ENCODE data around the gene LBP. TPM values are rescaled to one million over a fixed set of nuclear protein-coding genes. Genes with fewer than 3 reads are reported as not detected.
"Not testable (repeated sequence)": the region's sequence is repeated elsewhere in the genome, so short reads cannot be mapped to it uniquely, and the experiment has no call there.

LBP gene
- total RNA-seq, 5 donors from 2014 or later (not counting 1 experiment from before 2014, with no cell fraction given), result 0.32 TPM; not detected in 4

DNA sequence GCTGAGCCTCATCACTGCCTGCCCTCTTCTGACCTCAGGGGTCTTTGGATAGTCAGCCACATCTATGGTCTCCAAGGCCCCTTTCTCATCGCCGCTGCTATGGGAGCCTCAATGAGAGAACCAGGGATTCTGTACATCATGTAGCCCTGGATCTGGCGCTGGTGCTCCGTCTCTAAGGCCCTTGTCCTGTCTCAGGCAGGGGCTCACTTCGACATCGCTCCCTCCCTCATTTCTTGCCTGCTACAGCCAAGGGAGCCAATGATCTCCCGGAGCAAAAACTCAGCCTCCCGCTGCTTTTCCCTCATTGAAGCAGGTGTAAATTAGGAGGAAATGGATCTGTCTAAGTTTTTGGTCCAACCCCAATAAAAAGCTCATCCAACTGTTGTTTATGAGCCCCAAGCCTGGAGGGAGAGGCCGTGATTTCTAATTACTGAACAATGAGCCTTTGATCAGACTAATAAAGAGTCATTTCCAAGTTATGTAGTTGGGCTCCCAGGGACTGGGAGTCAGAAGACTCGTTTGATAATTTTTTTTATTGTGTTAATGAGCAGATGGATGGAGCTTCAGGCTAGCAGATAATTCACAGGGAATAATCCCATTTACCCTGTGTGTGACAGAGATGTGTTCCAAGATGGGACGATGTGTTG lies 30.9 kb downstream of the LBP start:
- no peak overlapping the region for H3K4me3 ChIP-seq (ENCODE audit: control insufficient read depth in 1 of 2, extremely low read depth in 1 of 2, low read length in 1 of 2)
- no peaks in the 10 kb centered on the region for H3K36me3 ChIP-seq (ENCODE audit: control insufficient read depth in 2 of 2, extremely low read depth in 1 of 2, insufficient read depth in 1 of 2, low read length in 1 of 2)
- Mint-ChIP-seq H3K9me3 (no peaks in the 10 kb centered on the region), H3K4me3 (no peak overlapping the region), H3K36me3 (no peaks in the 10 kb centered on the region), H3K4me1 (no peaks in the 10 kb centered on the region), H3K27ac (no peak overlapping the region), H3K27me3 (peaks cover 8 to 16% of the 10 kb centered on the region in 2 donors)
- DNase-seq (no peak), ATAC-seq (replicated peaks in 1 of 4) (no peak)
- 89% methylated on average over 4 of the region's 11 CpGs for WGBS (ENCODE audit: insufficient coverage)
- H3K27me3 ChIP-seq (replicated peaks in 1 of 2; ENCODE audit: control insufficient read depth in 2 of 2, extremely low read depth in 1 of 2, insufficient read depth in 2 of 2, low read length in 1 of 2), result peaks cover 0 to 11% of the 10 kb centered on the region in 2 experiments
- POLR2A ChIA-PET, result no interaction called here
- CTCF ChIA-PET, result interaction anchor here in 1 of 2 donors (0.6 kb wide), 1 partner anchor 33 kb away, joined by 5 read pairs; no protein-coding TSS in a partner anchor
- no peak overlapping the region for H3K27ac ChIP-seq (ENCODE audit: low read length)
- H3K9me3 ChIP-seq, result no peaks in the 10 kb centered on the region
- no peaks in the 10 kb centered on the region for H3K4me1 ChIP-seq (ENCODE audit: control insufficient read depth in 1 of 2, extremely low read depth in 1 of 2, insufficient read depth in 2 of 2, low read length in 2 of 2)

DNA sequence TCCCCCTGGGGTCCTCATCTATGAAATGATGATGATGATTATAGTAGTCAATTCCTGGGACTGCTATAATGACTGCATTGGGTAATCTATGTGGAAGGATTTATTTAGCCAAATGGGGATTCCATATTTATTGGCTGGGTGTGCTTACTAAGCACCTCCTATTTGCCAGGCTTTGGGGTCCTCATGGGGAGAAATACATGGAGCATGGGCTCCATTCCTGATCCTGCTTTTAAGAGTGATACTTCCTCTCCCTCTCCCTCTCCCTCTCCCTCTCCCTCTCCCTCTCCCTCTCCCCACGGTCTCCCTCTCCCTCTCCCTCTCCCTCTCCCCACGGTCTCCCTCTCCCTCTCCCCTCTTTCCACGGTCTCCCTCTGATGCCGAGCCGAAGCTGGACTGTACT lies 31.6 kb downstream of the LBP start:
- H3K9me3 Mint-ChIP-seq, CTCF ChIA-PET: not testable (repeated sequence)

DNA sequence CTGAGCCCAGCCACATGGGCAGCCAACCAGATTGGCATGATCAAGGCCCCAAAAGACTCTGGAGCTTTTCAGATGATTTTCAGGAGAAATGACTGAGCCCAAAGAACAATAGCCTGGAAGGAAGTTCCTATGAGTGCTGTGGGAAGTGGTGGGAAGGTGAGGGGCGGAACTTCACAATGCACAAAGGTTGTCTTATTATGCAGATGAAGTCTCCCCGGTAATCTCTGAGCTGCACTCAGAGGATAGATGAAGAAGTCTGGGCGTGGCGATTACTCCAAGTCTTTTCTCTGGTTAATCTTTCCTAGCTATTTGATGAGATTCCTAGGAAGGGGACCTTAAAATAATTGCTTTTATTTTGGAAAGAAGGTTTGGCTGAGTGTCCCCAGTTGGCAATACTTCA lies 36.9 kb downstream of the LBP start:
- ChIA-PET CTCF (no interaction called here), POLR2A (interaction anchor here in 1 of 2 donors (0.7 kb wide), 1 partner anchor 15 kb away, joined by 3 read pairs; no protein-coding TSS in a partner anchor)
- H3K9me3 ChIP-seq, result no peaks in the 10 kb centered on the region
- H3K27me3 ChIP-seq (replicated peaks in 1 of 2; ENCODE audit: control insufficient read depth in 2 of 2, extremely low read depth in 1 of 2, insufficient read depth in 2 of 2, low read length in 1 of 2), result peaks cover 0 to 12% of the 10 kb centered on the region in 2 experiments
- no peaks in the 10 kb centered on the region for H3K4me1 Mint-ChIP-seq
- no peak overlapping the region for H3K4me3 ChIP-seq (ENCODE audit: control insufficient read depth in 1 of 2, extremely low read depth in 1 of 2, low read length in 1 of 2)
- no peak for ATAC-seq (replicated peaks in 1 of 4)
- H3K27me3 Mint-ChIP-seq, result peaks cover 11 to 36% of the 10 kb centered on the region in 2 donors
- no peaks in the 10 kb centered on the region for H3K36me3 Mint-ChIP-seq
- no peak overlapping the region for H3K27ac ChIP-seq (ENCODE audit: low read length)
- H3K27ac Mint-ChIP-seq, result no peak overlapping the region
- 56% methylated on average over 2 of the region's 4 CpGs for WGBS (ENCODE audit: insufficient coverage)
- no peaks in the 10 kb centered on the region for H3K9me3 Mint-ChIP-seq
- no peaks in the 10 kb centered on the region for H3K36me3 ChIP-seq (ENCODE audit: control insufficient read depth in 2 of 2, extremely low read depth in 1 of 2, insufficient read depth in 1 of 2, low read length in 1 of 2)
- H3K4me1 ChIP-seq (ENCODE audit: control insufficient read depth in 1 of 2, extremely low read depth in 1 of 2, insufficient read depth in 2 of 2, low read length in 2 of 2), result no peaks in the 10 kb centered on the region
- no peak for DNase-seq
- no peak overlapping the region for H3K4me3 Mint-ChIP-seq

More for the DNA sequence above, 31.6 kb downstream of the LBP start:
- H3K27me3 ChIP-seq (replicated peaks in 1 of 2; ENCODE audit: control insufficient read depth in 2 of 2, extremely low read depth in 1 of 2, insufficient read depth in 2 of 2, low read length in 1 of 2), result peaks cover 0 to 11% of the 10 kb centered on the region in 2 experiments
- H3K36me3 ChIP-seq (ENCODE audit: control insufficient read depth in 2 of 2, extremely low read depth in 1 of 2, insufficient read depth in 1 of 2, low read length in 1 of 2); ATAC-seq (replicated peaks in 1 of 4); H3K36me3 Mint-ChIP-seq; H3K4me1 ChIP-seq (ENCODE audit: control insufficient read depth in 1 of 2, extremely low read depth in 1 of 2, insufficient read depth in 2 of 2, low read length in 2 of 2); POLR2A ChIA-PET; DNase-seq; H3K4me1 Mint-ChIP-seq; H3K27ac Mint-ChIP-seq; H3K9me3 ChIP-seq; H3K27ac ChIP-seq (ENCODE audit: low read length); H3K4me3 Mint-ChIP-seq; H3K4me3 ChIP-seq (ENCODE audit: control insufficient read depth in 1 of 2, extremely low read depth in 1 of 2, low read length in 1 of 2): not testable (repeated sequence)
- H3K27me3 Mint-ChIP-seq, result peaks cover 8 to 21% of the 10 kb centered on the region in 2 donors
- no CpG with 5 or more reads among the region's 5 CpGs for WGBS (ENCODE audit: insufficient coverage)

DNA sequence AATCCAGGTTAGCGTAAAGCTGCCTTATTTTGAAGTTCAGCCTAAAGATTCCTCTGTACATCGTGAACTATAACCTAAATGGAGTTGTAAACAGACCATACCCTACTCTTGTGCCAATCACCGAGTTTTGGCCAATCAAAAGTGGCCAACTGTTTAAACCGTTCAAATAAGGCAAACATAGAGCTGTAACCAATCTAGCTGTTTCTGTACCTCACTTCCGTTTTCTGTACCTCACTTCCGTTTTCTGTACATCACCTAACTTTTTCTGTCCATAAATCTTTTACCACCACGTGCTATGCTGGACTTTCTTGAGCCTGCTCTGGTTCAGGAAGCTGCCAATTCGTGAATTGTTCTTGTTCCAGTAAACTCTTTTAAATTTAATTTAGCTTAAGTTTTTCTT lies 39.7 kb downstream of the LBP start:
- DNase-seq (no peak), ATAC-seq (replicated peaks in 1 of 4) (no peak)
- Histone ChIP-seq H3K9me3 (no peaks in the 10 kb centered on the region), H3K4me3 (ENCODE audit: control insufficient read depth in 1 of 2, extremely low read depth in 1 of 2, low read length in 1 of 2) (no peak overlapping the region), H3K4me1 (ENCODE audit: control insufficient read depth in 1 of 2, extremely low read depth in 1 of 2, insufficient read depth in 2 of 2, low read length in 2 of 2) (no peaks in the 10 kb centered on the region), H3K27me3 (replicated peaks in 1 of 2; ENCODE audit: control insufficient read depth in 2 of 2, extremely low read depth in 1 of 2, insufficient read depth in 2 of 2, low read length in 1 of 2) (peaks cover 0 to 10% of the 10 kb centered on the region in 2 experiments), H3K36me3 (ENCODE audit: control insufficient read depth in 2 of 2, extremely low read depth in 1 of 2, insufficient read depth in 1 of 2, low read length in 1 of 2) (no peaks in the 10 kb centered on the region), H3K27ac (ENCODE audit: low read length) (no peak overlapping the region)
- CTCF ChIA-PET, result interaction anchor here in 1 of 2 donors (0.5 kb wide), 1 partner anchor 328 kb away, joined by 6 read pairs; no protein-coding TSS in a partner anchor
- POLR2A ChIA-PET, result no interaction called here
- peaks cover 13 to 40% of the 10 kb centered on the region in 2 donors for H3K27me3 Mint-ChIP-seq
- no peak overlapping the region for H3K27ac Mint-ChIP-seq
- WGBS (ENCODE audit: insufficient coverage), result 56% methylated on average over 8 of the region's 8 CpGs
- no peaks in the 10 kb centered on the region for H3K4me1 Mint-ChIP-seq
- H3K36me3 Mint-ChIP-seq, result peaks cover 5% of the 10 kb centered on the region
- H3K4me3 Mint-ChIP-seq, result no peak overlapping the region
- peaks cover 4 to 12% (median 9%) of the 10 kb centered on the region in 3 donors for H3K9me3 Mint-ChIP-seq

DNA sequence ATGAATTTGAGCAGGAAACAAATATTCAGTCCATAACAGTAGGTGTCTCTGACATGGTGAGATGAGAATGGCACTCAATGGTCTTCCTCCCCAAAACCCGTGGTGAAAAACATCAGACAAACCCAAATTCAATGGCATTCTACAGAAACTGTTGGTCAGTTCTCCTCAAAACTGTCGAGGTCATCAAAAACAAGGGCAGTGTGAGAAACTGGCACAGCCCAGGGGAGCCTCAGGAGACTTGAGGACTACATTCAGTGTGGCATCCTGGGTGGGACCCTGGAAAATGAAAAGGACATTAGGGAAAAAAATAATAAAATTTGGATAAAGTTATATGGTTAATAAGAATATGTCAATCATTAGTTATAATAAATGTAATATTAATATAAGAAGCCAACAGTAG lies 40.6 kb downstream of the LBP start:
- no CpG with 5 or more reads among the region's 2 CpGs for WGBS (ENCODE audit: insufficient coverage)
- Histone ChIP-seq H3K9me3 (no peaks in the 10 kb centered on the region), H3K27me3 (replicated peaks in 1 of 2; ENCODE audit: control insufficient read depth in 2 of 2, extremely low read depth in 1 of 2, insufficient read depth in 2 of 2, low read length in 1 of 2) (peaks cover 0 to 7% of the 10 kb centered on the region in 2 experiments), H3K36me3 (ENCODE audit: control insufficient read depth in 2 of 2, extremely low read depth in 1 of 2, insufficient read depth in 1 of 2, low read length in 1 of 2) (no peaks in the 10 kb centered on the region), H3K4me3 (ENCODE audit: control insufficient read depth in 1 of 2, extremely low read depth in 1 of 2, low read length in 1 of 2) (no peak overlapping the region), H3K27ac (ENCODE audit: low read length) (no peak overlapping the region), H3K4me1 (ENCODE audit: control insufficient read depth in 1 of 2, extremely low read depth in 1 of 2, insufficient read depth in 2 of 2, low read length in 2 of 2) (no peaks in the 10 kb centered on the region)
- no peak overlapping the region for H3K4me3 Mint-ChIP-seq
- no peak overlapping the region for H3K27ac Mint-ChIP-seq
- ChIA-PET POLR2A (no interaction called here), CTCF (no interaction called here)
- ATAC-seq (replicated peaks in 1 of 4), result no peak
- peaks cover 11 to 32% of the 10 kb centered on the region in 2 donors for H3K27me3 Mint-ChIP-seq
- DNase-seq, result no peak
- peaks cover 4 to 12% (median 9%) of the 10 kb centered on the region in 3 donors for H3K9me3 Mint-ChIP-seq
- peaks cover 5% of the 10 kb centered on the region for H3K36me3 Mint-ChIP-seq
- no peaks in the 10 kb centered on the region for H3K4me1 Mint-ChIP-seq

DNA sequence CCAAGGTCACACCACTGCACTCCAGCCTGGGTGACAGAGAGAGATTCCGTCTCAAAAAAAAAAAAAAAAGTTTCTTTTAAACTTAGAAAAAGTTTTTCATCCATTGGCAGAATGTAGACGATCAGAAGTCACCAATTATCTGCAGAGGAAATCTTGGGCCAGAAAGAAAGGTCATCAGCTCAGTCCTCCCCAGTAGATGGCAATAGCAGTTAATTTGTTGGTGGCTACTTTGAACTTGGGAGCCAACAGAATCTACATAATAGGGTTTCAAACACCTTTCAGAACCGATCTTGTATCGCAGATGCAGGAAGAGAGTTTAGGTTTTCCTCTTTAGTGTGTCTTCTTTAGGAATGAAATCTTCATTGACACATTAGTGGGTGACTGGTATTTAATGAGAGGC lies 41.7 kb downstream of the LBP start:
- CTCF ChIA-PET, result interaction anchor here in 1 of 2 donors (0.7 kb wide), 1 partner anchor 29 kb away, joined by 3 read pairs; no protein-coding TSS in a partner anchor
- no peak for DNase-seq
- POLR2A ChIA-PET, result no interaction called here
- Mint-ChIP-seq H3K4me1 (no peaks in the 10 kb centered on the region), H3K36me3 (peaks cover 5% of the 10 kb centered on the region), H3K27me3 (peaks cover 7 to 24% of the 10 kb centered on the region in 2 donors), H3K27ac (no peak overlapping the region), H3K4me3 (no peak overlapping the region), H3K9me3 (peaks cover 4 to 12% (median 9%) of the 10 kb centered on the region in 3 donors)
- Histone ChIP-seq H3K27ac (ENCODE audit: low read length) (no peak overlapping the region), H3K27me3 (replicated peaks in 1 of 2; ENCODE audit: control insufficient read depth in 2 of 2, extremely low read depth in 1 of 2, insufficient read depth in 2 of 2, low read length in 1 of 2) (peaks cover 0 to 7% of the 10 kb centered on the region in 2 experiments), H3K4me1 (ENCODE audit: control insufficient read depth in 1 of 2, extremely low read depth in 1 of 2, insufficient read depth in 2 of 2, low read length in 2 of 2) (no peaks in the 10 kb centered on the region), H3K4me3 (ENCODE audit: control insufficient read depth in 1 of 2, extremely low read depth in 1 of 2, low read length in 1 of 2) (no peak overlapping the region), H3K36me3 (ENCODE audit: control insufficient read depth in 2 of 2, extremely low read depth in 1 of 2, insufficient read depth in 1 of 2, low read length in 1 of 2) (no peaks in the 10 kb centered on the region), H3K9me3 (no peaks in the 10 kb centered on the region)
- 70% methylated on average over 2 of the region's 4 CpGs for WGBS (ENCODE audit: insufficient coverage)
- ATAC-seq (replicated peaks in 1 of 4), result no peak
